ENCODE measurements around the gene CNTN2. TPM values are rescaled to one million over a fixed set of nuclear protein-coding genes. Genes with fewer than 3 reads are reported as not detected.

CNTN2 gene
- total RNA-seq (2022; extraction: Qiagen RNA extraction; ENCODE audit: low read depth), result 0.02 to 0.12 TPM (median 0.09 TPM) in 3 of 5 replicates, not detected in the others

DNA sequence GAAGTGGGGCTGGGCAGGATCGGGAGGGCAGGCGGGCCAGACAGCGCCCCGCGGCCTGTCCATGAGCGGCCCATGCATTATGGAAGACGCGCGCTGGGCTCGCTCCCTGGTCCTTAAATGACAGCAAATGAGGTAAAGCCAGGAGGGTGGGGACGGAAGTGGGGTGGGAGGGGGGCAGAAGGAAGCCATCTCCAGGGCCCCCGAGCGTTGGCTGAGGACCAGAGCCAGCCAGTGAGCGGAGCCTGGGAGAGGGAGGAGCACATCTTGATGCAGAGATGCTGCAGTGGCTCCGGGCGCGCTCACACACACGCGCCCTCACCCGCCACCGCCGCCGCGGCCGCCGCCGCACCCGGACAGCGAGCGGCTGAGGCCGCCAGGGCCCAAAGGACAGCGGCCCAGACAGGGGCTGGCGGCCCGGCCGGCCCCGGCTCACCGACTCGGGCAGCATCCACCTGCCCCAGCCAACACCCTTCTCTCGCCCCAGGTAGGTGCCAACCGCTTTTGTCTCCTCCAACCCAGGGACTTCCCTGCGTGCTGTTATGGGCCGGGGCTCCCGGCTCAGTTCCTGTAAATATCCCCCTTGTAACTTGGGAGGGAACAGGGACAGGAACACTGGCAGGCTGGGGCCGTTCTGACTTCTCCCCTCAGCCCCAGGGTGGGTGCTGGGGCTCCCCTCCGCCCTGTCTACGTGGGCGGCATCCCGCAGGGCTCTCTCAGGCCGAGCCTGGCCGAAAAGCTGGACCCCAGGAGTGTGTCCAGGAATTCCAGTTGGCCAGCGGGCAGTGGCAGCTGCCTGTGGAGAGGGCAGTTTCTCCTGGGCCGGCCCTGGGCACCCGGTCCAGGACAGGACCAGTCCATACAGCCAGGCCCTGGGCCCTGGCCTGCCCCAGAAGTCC is at the start of gene CNTN2:
TSS of gene CNTN2 (plus strand) at position 302 of the 896 bp plus-strand sequence. CDS start 9,974 bp downstream, outside the sequence.

GRCh38 chr1:205084360-205084759 is 41.3 kb downstream of the CNTN2 start, which contains the start of gene TMEM81:
TSS of gene TMEM81 (minus strand) at chr1:205084460. CDS start at chr1:205084320, 140 bp downstream.

GRCh38 chr1:205121660-205122488 is 78.9 kb downstream of the CNTN2 start, which contains the start of gene RBBP5:
TSS of gene RBBP5 (minus strand) at chr1:205121978. CDS start at chr1:205121873, 105 bp downstream.

Other genes with a start within 250 kb of the CNTN2 start
- gene NFASC, start 172.3 kb upstream of the CNTN2 start, total RNA-seq (2022; extraction: Qiagen RNA extraction; ENCODE audit: low read depth), result 0.89 to 1.5 TPM (median 1.1 TPM) in 5 replicates
- gene TMEM81, start 41.2 kb downstream of the CNTN2 start, total RNA-seq (2022; extraction: Qiagen RNA extraction; ENCODE audit: low read depth), result 2.0 to 2.6 TPM (median 2.3 TPM) in 5 replicates
- 11.6 to 15.3 TPM (median 12.3 TPM) in 5 replicates for gene RBBP5, start 78.8 kb downstream of the CNTN2 start, total RNA-seq (2022; extraction: Qiagen RNA extraction; ENCODE audit: low read depth)
- gene DSTYK, start 168.5 kb downstream of the CNTN2 start, total RNA-seq (2022; extraction: Qiagen RNA extraction; ENCODE audit: low read depth), result 6.3 to 9.3 TPM (median 8.5 TPM) in 5 replicates
- 1.5 to 1.8 TPM (median 1.6 TPM) in 5 replicates for gene TMCC2, start 184.7 kb downstream of the CNTN2 start, total RNA-seq (2022; extraction: Qiagen RNA extraction; ENCODE audit: low read depth)

All from A549 treated with GW870086 at 1 μM for 4 hours (cell line).